Fibroblast of mammary gland (primary cell): ENCODE measurements around the gene FGGY.

Experiments used
- DNase-seq: peaks from one replicate; pipeline ENCODE4 v3.0.0-alpha.2; 2010; ENCODE audit warnings: low read depth
- H3K4me3 ChIP-seq: 2 replicates; pipeline ENCODE4 v1.5.1; 2011; ENCODE audit warnings: low read depth, mild to moderate bottlenecking, low read length, moderate library complexity; ENCODE audit not compliant: control insufficient read depth
- CTCF ChIP-seq: conservative IDR thresholded peaks from 2 replicates; pipeline ENCODE4 v1.5.1; 2011; ENCODE audit warnings: low read depth, low read length, inconsistent platforms; ENCODE audit not compliant: control insufficient read depth, insufficient read depth

The FGGY gene

GRCh38 chr1:59739111-59739510 lies 442.2 kb downstream of the FGGY start:
- TF ChIP-seq CTCF: no peak
- no peak for DNase-seq
- H3K4me3 ChIP-seq: no peak overlapping the region

GRCh38 chr1:59742526-59742925 lies 445.6 kb downstream of the FGGY start:
- no peak for TF ChIP-seq CTCF
- no peak for DNase-seq

GRCh38 chr1:59743324-59744091 lies 446.6 kb downstream of the FGGY start:
- DNase-seq: no peak
- H3K4me3 ChIP-seq: no peak overlapping the region
- no peak for TF ChIP-seq CTCF

More at GRCh38 chr1:59742526-59742925, 445.6 kb downstream of the FGGY start:
- H3K4me3 ChIP-seq: no peak overlapping the region

GRCh38 chr1:59747420-59748024 lies 450.6 kb downstream of the FGGY start:
- no peak for TF ChIP-seq CTCF
- no peak overlapping the region for H3K4me3 ChIP-seq
- DNase-seq: no peak

- DNase-seq: no peak
- no peak for TF ChIP-seq CTCF
- no peak overlapping the region for H3K4me3 ChIP-seq
Observed at GRCh38 chr1:59748123-59748522, 451.2 kb downstream of the FGGY start.

GRCh38 chr1:59750328-59751003 lies 453.6 kb downstream of the FGGY start:
- DNase-seq: peak; percentile 97

More at GRCh38 chr1:59750328-59751003, 453.6 kb downstream of the FGGY start:
- no peak for TF ChIP-seq CTCF
- no peak overlapping the region for H3K4me3 ChIP-seq
